Loucy (cell line): Measurements from ENCODE around the gene RMRP.

Source experiments
- CTCF ChIP-seq: fragments of 200-600 bp; sonication (generic); conservative IDR thresholded peaks from 2 replicates; pipeline ENCODE4 v1.5.1; 2014; ENCODE audit warnings: mild to moderate bottlenecking, antibody characterized with exemption, low read length
- EZH2phosphoT487 ChIP-seq: fragments of 200-600 bp; IDR thresholded peaks from 2 replicates; pipeline ENCODE4 v1.6.1; 2018; ENCODE audit warnings: antibody characterized with exemption, mild to moderate bottlenecking, moderate library complexity, borderline replicate concordance

- no peak for TF ChIP-seq CTCF
- no peak for TF ChIP-seq EZH2phosphoT487
Observed at GRCh38 chr9:35662437-35662836, 4.6 kb upstream of the RMRP start.
